HG02981 (cell line): Measurements from ENCODE around the gene OR8K3.

Experiments used
- ATAC-seq: cut with Tn5 transposase; IDR thresholded peaks from one replicate; pipeline ENCODE4 v1.9.1; 2021; ENCODE audit warnings: mild to moderate bottlenecking, moderate library complexity; ENCODE audit not compliant: unreplicated experiment

OR8K3 gene

DNA sequence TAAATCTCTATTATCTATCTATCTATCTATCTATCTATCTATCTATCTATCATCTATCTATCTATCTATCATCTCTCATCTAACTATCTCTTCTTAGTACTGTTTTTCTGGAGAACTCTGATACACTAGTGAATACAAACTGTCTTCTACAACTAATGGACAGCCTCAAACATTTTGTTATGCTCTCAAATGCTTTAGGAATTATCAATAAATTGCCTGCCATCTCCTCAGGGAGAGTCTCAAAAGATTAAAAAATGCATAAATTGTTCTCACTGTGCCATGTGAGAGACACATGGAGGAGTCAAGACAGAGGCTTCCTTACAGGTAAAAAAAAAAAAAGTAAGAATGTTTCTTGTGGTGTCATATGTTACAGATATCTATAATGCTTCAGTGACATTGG lies at the start of gene OR8K3:
OR8K3 (plus strand) TSS at position 301 of the 400 bp plus-strand sequence. CDS start 3,163 bp downstream, outside the sequence.
- no peak for ATAC-seq

DNA sequence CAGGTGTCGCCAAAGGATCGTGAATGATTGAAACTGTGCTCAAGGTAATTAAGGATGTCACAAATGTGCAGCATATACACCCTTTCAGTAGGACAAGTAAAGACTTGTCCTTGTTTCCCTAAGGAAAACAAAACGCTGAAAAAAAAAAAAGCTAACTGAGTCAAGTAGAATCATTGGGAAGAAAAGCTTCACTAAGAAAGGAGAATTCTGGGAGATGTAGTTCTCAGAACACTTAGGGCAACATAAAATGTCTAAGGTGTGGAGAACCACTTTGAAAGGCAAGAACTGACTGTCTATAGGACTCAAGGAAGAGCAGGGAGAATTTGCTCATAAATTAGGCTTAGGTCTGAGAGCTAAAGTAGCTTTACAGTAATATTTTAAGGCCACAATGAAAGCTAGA lies 43.9 kb upstream of the OR8K3 start:
- ATAC-seq: no peak

DNA sequence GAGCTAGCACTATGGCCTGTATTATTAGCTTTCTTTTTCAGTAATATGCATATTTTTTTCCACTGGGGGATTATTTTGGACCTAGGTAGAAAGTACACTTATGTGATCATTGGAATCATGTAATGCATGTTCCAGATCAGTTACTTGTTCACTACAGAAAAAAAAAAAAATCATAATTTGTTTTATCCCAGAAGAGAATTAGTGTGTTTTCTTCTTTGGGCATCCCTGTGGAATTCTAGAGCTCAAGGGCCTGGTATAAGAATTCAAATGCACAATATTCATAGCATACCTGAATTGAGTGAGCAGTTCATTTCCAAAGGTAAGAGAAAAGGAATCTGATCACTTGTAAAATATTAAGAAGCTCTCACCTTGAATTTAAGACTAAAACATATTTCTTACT lies 41.1 kb upstream of the OR8K3 start, which contains the start of gene OR5T1:
OR5T1 (plus strand) TSS at position 301 of the 400 bp plus-strand sequence. CDS start 1,485 bp downstream, outside the sequence.
- no peak for ATAC-seq

DNA sequence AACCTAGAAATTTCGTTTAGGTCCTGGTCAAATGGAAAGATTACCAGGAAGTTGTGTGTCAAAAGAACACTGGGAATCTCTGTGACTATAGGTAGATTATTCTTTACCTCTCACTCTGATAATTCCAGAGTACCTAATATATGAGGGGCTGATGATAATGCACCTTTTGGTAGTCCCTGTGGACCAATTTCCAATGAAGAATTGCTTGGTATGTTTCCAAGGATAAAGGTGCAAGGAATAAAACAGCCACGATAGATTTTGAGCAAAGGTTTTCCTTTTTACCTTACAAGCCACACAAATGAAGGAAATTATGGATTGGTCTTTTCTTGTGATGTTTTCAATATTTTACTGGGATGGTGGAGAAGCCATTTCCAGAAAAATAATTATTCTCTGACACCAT lies 22.8 kb upstream of the OR8K3 start, which contains the start of gene OR8H1:
OR8H1 (minus strand) TSS at position 101 of the 400 bp plus-strand sequence. CDS start 1,192 bp downstream, outside the sequence.
- ATAC-seq: no peak

DNA sequence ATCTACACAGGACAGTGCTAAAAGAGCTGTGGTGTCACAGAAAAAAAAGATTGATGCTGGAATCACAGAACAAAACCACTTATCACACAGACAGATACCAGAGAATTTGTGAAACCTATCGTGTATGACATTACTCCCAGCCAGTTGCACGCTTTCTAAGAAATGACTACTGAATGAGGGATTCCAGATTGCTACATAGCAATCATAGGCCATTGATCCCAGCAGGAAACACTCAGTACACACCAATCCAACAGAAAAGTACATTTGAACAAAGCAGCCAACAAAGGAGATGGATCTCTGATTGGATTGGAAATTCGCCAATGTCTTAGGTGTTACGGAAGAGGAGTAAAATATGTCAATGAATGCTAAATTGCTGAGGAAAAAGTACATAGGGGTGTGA lies 18.0 kb upstream of the OR8K3 start:
- no peak for ATAC-seq

DNA sequence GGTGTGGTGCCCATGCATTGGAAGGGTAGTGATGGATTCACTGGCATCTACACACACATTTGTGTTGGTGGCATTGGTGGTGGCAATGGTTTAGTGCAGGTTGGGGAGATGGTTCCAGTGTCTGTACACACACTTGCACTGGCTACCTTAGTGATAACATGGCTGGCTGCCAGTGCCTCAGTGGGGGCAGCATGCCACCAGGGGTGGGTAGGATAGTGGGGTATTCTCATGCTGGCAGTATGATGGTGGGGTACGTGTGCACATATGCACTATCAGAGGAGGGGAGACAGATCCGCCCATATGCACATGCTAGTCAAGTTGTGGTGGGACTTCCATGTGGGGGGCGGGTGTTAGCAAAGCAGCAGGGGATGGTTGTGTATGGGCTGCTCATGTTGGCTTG lies 7.1 kb upstream of the OR8K3 start:
- no peak for ATAC-seq

DNA sequence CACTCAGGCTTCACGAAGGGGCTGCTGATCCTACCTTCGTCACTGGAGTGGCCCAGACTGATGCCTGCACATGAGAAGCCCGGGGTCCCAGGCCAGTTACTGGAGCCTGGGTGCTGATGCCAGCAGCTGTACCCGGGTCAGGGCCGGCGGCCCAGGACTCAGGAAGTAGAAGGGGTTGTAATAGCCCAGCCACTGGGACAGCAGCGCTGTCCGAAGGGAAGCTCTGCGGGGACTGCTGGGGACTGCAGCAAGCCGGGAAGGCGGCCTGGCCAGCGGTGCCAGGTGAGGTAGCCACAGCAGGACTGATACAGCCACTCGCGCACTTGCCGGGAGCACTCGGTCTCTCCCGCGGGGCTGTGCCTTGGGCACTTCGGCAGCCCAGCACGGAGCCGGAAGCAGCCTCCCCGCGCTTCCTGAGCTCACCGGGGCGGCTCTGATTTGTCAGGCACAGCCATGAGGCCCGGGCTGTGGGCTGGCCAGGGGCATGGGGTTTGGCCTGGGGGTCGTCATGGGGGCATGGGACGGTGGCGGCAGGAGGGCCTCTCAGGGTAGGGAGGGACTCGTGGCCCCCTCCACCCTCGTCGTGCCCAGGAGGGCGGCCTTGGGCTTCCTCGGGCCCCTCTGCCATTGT lies 17.0 kb downstream of the OR8K3 start:
- ATAC-seq: no peak

DNA sequence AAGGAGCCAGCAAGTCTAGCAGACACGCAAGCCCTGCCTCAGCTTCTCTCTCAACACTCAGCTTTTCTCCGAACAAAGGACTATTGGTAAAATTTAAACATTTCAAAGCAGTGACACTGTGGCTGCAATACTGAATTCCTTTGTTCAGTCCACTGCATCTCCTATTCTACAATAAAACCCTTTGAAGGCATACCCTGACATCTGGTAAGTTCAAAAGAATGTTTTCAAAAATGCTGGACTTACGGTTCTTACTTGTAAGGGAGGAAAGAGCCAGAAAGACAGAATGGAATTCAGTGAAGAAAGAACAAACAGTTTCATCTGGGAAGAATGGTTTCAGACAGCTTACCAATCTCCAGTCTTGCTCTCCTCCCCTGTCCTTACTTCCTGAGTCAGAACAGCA lies 18.2 kb downstream of the OR8K3 start:
- ATAC-seq: no peak

DNA sequence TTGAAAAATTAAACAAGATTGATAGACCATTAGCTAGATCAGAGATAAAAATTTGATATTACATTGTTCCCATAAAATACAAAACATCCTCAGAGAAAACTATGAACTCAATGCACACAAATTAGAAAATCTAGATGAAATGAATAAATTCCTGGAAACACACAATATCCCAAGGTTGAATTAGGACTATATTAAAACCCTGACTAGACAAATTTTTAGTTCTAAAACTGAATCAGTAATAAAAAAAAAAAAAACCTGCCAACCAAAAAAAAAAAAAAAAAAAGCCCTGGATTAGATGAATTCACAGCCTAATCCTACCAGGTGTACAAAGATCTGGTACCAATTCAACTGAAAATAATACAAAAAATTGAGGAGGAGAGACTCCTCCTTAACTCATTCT lies 25.3 kb downstream of the OR8K3 start:
- no peak for ATAC-seq

DNA sequence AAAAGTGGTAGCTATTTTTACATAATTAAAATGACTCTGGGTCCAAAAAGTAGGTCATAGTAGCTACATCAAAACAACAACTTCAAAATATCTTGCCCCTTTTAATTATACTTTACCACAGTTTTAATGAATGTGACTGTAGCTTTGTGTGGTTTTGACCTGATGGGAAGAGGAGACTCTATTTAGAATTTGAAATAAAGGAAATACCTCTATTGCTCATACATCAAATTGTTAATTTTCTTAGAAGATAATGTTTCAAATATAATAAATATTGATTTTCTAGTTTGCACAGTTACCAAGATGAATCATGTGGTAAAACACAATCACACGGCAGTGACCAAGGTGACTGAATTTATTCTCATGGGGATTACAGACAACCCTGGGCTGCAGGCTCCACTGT lies 30.8 kb downstream of the OR8K3 start, which contains the start of gene OR8K1:
OR8K1 (plus strand) TSS at position 301 of the 400 bp plus-strand sequence; CDS start at position 301, 0 bp downstream.
- no peak for ATAC-seq

DNA sequence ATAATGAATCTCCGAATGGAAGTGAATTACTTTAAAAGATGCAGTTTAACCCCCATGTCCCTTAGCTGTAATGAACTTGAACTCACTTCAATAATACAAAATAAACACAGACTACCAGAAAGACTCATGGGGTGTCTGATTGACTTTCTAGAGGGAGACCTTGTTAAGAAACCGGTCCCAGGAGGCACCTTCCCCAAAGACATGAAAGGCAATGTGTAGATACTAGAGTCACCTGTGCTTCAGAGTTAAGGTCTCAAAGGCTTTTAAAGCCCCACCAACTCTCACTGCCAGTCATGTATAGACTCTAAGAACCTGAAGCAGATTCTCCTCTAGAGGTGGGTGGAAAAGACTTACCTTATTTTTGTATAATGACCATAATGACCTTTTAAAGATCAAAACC lies 39.0 kb downstream of the OR8K3 start, which contains the start of gene OR8J1:
OR8J1 (plus strand) TSS at position 301 of the 400 bp plus-strand sequence. CDS start 5,956 bp downstream, outside the sequence.
- no peak for ATAC-seq
